Gastroesophageal sphincter (tissue), 4 donors: ENCODE results near the gene SCAP. TPM values are rescaled to one million over a fixed set of nuclear protein-coding genes. Genes with fewer than 3 reads are reported as not detected.

Experiments used
- small RNA-seq, 4 donors: library from RNA; depleted of rRNA; stranded (forward); fragments of <200 nt; gene quantifications; one replicate each; pipeline ENCODE3, GENCODE V24; 2016
- total RNA-seq, 4 donors: library from RNA; depleted of rRNA; stranded (reverse); fragments of >200 nt; gene quantifications; one replicate each; pipeline ENCODE4 v1.1.0, GENCODE V29; 2016

SCAP gene
- total RNA-seq, 4 donors from 2014 or later, result 58.8 to 93.5 (median 71.5) TPM

Small RNA genes within 50 kb of the gene (small RNA-seq; reads per million reads assigned to genes)
- 0 reads per million in 4 donors for gene AC099778.2

Other genes starting within 250 kb of the SCAP start
- 1 to 10 TPM; 1.7 to 8.6 (median 6.6) TPM for gene KIF9, start 193.1 kb downstream of the SCAP start, total RNA-seq
- 10 to 100 TPM; 11.6 to 23.3 (median 15.6) TPM for gene KLHL18, start 193.0 kb downstream of the SCAP start, total RNA-seq
- 10 to 100 TPM in 3 of 4 donors, 1 to 10 TPM in 1; 9.1 to 34.2 (median 19.5) TPM for gene PTPN23, start 94.9 kb downstream of the SCAP start, total RNA-seq
- 10 to 100 TPM; 14.3 to 28.0 (median 20.4) TPM for gene ELP6, start 37.8 kb upstream of the SCAP start, total RNA-seq
- 1 to 10 TPM in 1 of 4 donors, under 1 TPM in 2, not detected in 1; 0.27 to 1.0 (median 0.30) TPM for gene CSPG5, start 102.9 kb upstream of the SCAP start, total RNA-seq